HG02870 (cell line): ENCODE data around the gene GAPT.
"Not testable (repeated sequence)": the region's sequence is repeated elsewhere in the genome, so short reads cannot be mapped to it uniquely, and the experiment has no call there.

Experiments
- ATAC-seq: cut with Tn5 transposase; IDR thresholded peaks from one replicate; pipeline ENCODE4 v1.9.1; 2021; ENCODE audit warnings: mild to moderate bottlenecking, moderate library complexity; ENCODE audit not compliant: unreplicated experiment

The GAPT gene

GRCh38 chr5:58503390-58504046 lies 12.3 kb downstream of the GAPT start:
- no peak for ATAC-seq

GRCh38 chr5:58504766-58505165 lies 13.5 kb downstream of the GAPT start:
- no peak for ATAC-seq

- ATAC-seq = no peak
Measured at GRCh38 chr5:58505502-58505901, 14.3 kb downstream of the GAPT start.

GRCh38 chr5:58505971-58506640 lies 14.9 kb downstream of the GAPT start:
- peak; percentile 67 for ATAC-seq

GRCh38 chr5:58507715-58508114 lies 16.5 kb downstream of the GAPT start:
- no peak for ATAC-seq

- no peak for ATAC-seq
Measured at GRCh38 chr5:58517198-58517597, 26.0 kb downstream of the GAPT start.

- no peak for ATAC-seq
Measured at GRCh38 chr5:58523956-58524355, 32.7 kb downstream of the GAPT start.

GRCh38 chr5:58524571-58524970 lies 33.3 kb downstream of the GAPT start:
- no peak for ATAC-seq

- ATAC-seq = no peak
Measured at GRCh38 chr5:58530942-58531490, 39.8 kb downstream of the GAPT start.

GRCh38 chr5:58541935-58542334 lies 50.7 kb downstream of the GAPT start:
- ATAC-seq = not testable (repeated sequence)

- ATAC-seq = no peak
Measured at GRCh38 chr5:58542709-58543108, 51.5 kb downstream of the GAPT start.

- ATAC-seq = no peak
Measured at GRCh38 chr5:58543723-58544122, 52.5 kb downstream of the GAPT start.

- no peak for ATAC-seq
Measured at GRCh38 chr5:58544195-58544594, 53.0 kb downstream of the GAPT start.

- ATAC-seq = no peak
Measured at GRCh38 chr5:58544926-58545325, 53.7 kb downstream of the GAPT start.

GRCh38 chr5:58545912-58546311 lies 54.7 kb downstream of the GAPT start:
- peak; percentile 61 for ATAC-seq
